Neural progenitor cell (in vitro differentiated cells): ENCODE data around the gene CC2D2A. TPM values are rescaled to one million over a fixed set of nuclear protein-coding genes. Genes with fewer than 3 reads are reported as not detected.

Source experiments
- DNase-seq: peaks from one replicate; pipeline ENCODE4 v3.0.0-alpha.2; 2016; ENCODE audit warnings: low spot score
- H2AFZ ChIP-seq: fragments of 200-600 bp; sonication (generic); replicated peaks from 2 replicates; pipeline ENCODE4 v1.6.1; 2016; ENCODE audit warnings: antibody characterized with exemption
- H3F3A ChIP-seq: fragments of 200-600 bp; sonication (generic); 2 replicates; pipeline ENCODE4 v1.6.1; 2016; ENCODE audit warnings: antibody characterized with exemption, low read depth
- H3K27ac ChIP-seq: fragments of 200-600 bp; sonication (generic); 2 replicates; pipeline ENCODE4 v1.5.1; 2016; ENCODE audit warnings: mild to moderate bottlenecking
- H3K27me3 ChIP-seq: fragments of 200-600 bp; sonication (generic); 2 replicates; pipeline ENCODE4 v1.6.1; 2016; ENCODE audit warnings: mild to moderate bottlenecking, moderate library complexity
- H3K36me3 ChIP-seq: fragments of 200-600 bp; sonication (generic); 2 replicates; pipeline ENCODE4 v1.5.1; 2016
- H3K4me1 ChIP-seq: fragments of 200-600 bp; sonication (generic); 2 replicates; pipeline ENCODE4 v1.6.1; 2016; ENCODE audit warnings: mixed run types
- H3K4me2 ChIP-seq: fragments of 200-600 bp; sonication (generic); 2 replicates; pipeline ENCODE4 v1.6.1; 2016
- H3K4me3 ChIP-seq: fragments of 200-600 bp; sonication (generic); 2 replicates; pipeline ENCODE4 v1.5.1; 2016
- H3K79me2 ChIP-seq: fragments of 200-600 bp; sonication (generic); 2 replicates; pipeline ENCODE4 v1.6.1; 2016; ENCODE audit warnings: low read depth
- H3K9ac ChIP-seq: fragments of 200-600 bp; sonication (generic); 2 replicates; pipeline ENCODE4 v1.6.1; 2016
- H3K9me3 ChIP-seq: fragments of 200-600 bp; sonication (generic); 2 replicates; pipeline ENCODE4 v1.5.1; 2016; ENCODE audit warnings: low read depth
- H4K20me1 ChIP-seq: fragments of 200-600 bp; sonication (generic); 2 replicates; pipeline ENCODE4 v1.6.1; 2016; ENCODE audit warnings: low read depth
- H3K27ac Mint-ChIP-seq: 3 replicates; pipeline ENCODE4 v1.8.0; 2021; ENCODE audit warnings: mixed read lengths
- H3K27me3 Mint-ChIP-seq: 2 replicates; pipeline ENCODE4 v1.8.0; 2022; ENCODE audit warnings: low read depth, mild to moderate bottlenecking, inconsistent platforms, moderate library complexity, mixed read lengths; ENCODE audit not compliant: insufficient read depth
- H3K36me3 Mint-ChIP-seq: 3 replicates; pipeline ENCODE4 v1.8.0; 2021; ENCODE audit warnings: mixed read lengths
- H3K4me1 Mint-ChIP-seq: 3 replicates; pipeline ENCODE4 v1.8.0; 2021; ENCODE audit warnings: mixed read lengths
- H3K4me3 Mint-ChIP-seq: 3 replicates; pipeline ENCODE4 v1.8.0; 2021; ENCODE audit warnings: mild to moderate bottlenecking, moderate library complexity, mixed read lengths
- H3K9me3 Mint-ChIP-seq: 3 replicates; pipeline ENCODE4 v1.8.0; 2020; ENCODE audit warnings: mixed read lengths
- EZH2 ChIP-seq: fragments of 200-600 bp; sonication (generic); IDR thresholded peaks from 2 replicates; pipeline ENCODE4 v1.6.1; 2017; ENCODE audit warnings: antibody characterized with exemption, mild to moderate bottlenecking, moderate library complexity
- EZH2phosphoT487 ChIP-seq: fragments of 200-600 bp; sonication (generic); IDR thresholded peaks from 2 replicates; pipeline ENCODE4 v1.6.1; 2017; ENCODE audit warnings: antibody characterized with exemption
- total RNA-seq: library from RNA; depleted of rRNA; stranded (reverse); fragments of >200 nt; gene quantifications from 2 replicates; pipeline ENCODE4 v1.2.3, GENCODE V29; 2015; ENCODE audit warnings: low replicate concordance
- TF ChIP-seq, protein P1 (sequence below): fragments of 200-600 bp; sonication (generic); IDR thresholded peaks from 2 replicates; pipeline ENCODE4 v1.5.1; 2017; ENCODE audit warnings: antibody characterized with exemption, mild to moderate bottlenecking

The CC2D2A gene
- total RNA-seq, 1 donor from 2014 or later, result 40.0 TPM

DNA sequence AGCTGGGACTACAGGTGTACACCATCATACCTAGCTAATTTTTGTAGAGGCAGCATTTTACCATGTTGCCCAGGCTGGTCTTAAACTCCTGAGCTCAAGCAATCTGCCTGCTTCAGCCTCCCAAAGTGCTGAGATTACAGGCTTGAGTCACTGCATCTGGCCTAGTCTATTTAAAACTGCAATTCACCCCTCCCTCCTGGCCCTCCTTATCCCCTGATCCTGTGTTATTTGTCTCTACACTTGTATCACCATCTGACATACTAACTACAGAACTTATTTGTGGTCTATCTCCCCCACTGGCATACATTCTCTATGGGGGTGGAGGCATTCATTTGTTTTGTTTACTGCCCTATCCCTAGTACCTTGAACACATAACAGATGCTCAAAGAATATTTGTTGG is 23.7 kb downstream of the CC2D2A start:
- TF ChIP-seq, protein P1, sequence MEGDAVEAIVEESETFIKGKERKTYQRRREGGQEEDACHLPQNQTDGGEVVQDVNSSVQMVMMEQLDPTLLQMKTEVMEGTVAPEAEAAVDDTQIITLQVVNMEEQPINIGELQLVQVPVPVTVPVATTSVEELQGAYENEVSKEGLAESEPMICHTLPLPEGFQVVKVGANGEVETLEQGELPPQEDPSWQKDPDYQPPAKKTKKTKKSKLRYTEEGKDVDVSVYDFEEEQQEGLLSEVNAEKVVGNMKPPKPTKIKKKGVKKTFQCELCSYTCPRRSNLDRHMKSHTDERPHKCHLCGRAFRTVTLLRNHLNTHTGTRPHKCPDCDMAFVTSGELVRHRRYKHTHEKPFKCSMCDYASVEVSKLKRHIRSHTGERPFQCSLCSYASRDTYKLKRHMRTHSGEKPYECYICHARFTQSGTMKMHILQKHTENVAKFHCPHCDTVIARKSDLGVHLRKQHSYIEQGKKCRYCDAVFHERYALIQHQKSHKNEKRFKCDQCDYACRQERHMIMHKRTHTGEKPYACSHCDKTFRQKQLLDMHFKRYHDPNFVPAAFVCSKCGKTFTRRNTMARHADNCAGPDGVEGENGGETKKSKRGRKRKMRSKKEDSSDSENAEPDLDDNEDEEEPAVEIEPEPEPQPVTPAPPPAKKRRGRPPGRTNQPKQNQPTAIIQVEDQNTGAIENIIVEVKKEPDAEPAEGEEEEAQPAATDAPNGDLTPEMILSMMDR, result no peak
- TF ChIP-seq EZH2phosphoT487, result no peak
- no peak for TF ChIP-seq EZH2
- Histone ChIP-seq H3K4me2 (no peak overlapping the region), H3K4me1 (no peaks in the 10 kb centered on the region), H3K27ac (no peak overlapping the region), H4K20me1 (no peaks in the 10 kb centered on the region), H3K79me2 (no peaks in the 10 kb centered on the region), H3K4me3 (no peak overlapping the region), H3K9ac (no peak overlapping the region), H3K9me3 (no peaks in the 10 kb centered on the region), H3K27me3 (no peaks in the 10 kb centered on the region), H2AFZ (no peak overlapping the region), H3F3A (no peaks in the 10 kb centered on the region), H3K36me3 (no peaks in the 10 kb centered on the region)
- peaks cover 3% of the 10 kb centered on the region for H3K27me3 Mint-ChIP-seq
- DNase-seq, result no peak
- H3K4me1 Mint-ChIP-seq, result no peaks in the 10 kb centered on the region
- H3K4me3 Mint-ChIP-seq, result no peak overlapping the region
- H3K36me3 Mint-ChIP-seq, result peaks cover 33% of the 10 kb centered on the region
- H3K27ac Mint-ChIP-seq, result no peak overlapping the region
- H3K9me3 Mint-ChIP-seq, result peaks cover 13% of the 10 kb centered on the region

DNA sequence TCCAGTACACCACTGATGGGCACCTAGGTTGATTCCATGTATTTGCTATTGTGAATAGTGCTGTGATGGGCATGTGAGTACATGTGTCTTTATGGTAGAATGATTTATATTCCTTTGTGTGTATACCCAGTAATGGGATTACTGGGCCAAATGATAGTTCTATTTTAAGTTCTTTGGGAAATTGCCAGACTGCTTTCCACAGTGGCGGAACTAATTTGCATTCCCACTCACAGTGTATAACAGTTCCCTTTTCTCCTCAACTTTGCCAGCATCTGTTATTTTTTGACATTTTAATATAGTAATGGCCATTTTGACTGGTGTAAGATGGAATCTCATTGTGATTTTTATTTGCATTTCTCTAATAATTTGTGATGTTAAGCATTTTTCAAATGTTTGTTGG is 25.9 kb downstream of the CC2D2A start:
- Histone ChIP-seq H3K27me3 (no peaks in the 10 kb centered on the region), H3K9me3 (no peaks in the 10 kb centered on the region), H3F3A (no peaks in the 10 kb centered on the region), H4K20me1 (no peaks in the 10 kb centered on the region), H2AFZ (no peak overlapping the region), H3K4me2 (no peak overlapping the region), H3K9ac (no peak overlapping the region), H3K79me2 (no peaks in the 10 kb centered on the region), H3K4me1 (no peaks in the 10 kb centered on the region), H3K27ac (no peak overlapping the region), H3K36me3 (no peaks in the 10 kb centered on the region), H3K4me3 (no peak overlapping the region)
- peaks cover 5% of the 10 kb centered on the region for H3K9me3 Mint-ChIP-seq
- TF ChIP-seq, protein P1, result no peak
- TF ChIP-seq EZH2phosphoT487 (no peak), EZH2 (no peak)
- DNase-seq, result no peak
- H3K4me3 Mint-ChIP-seq, result no peak overlapping the region
- H3K36me3 Mint-ChIP-seq, result peaks cover 17% of the 10 kb centered on the region
- no peak overlapping the region for H3K27ac Mint-ChIP-seq
- no peaks in the 10 kb centered on the region for H3K4me1 Mint-ChIP-seq
- H3K27me3 Mint-ChIP-seq, result peaks cover 3% of the 10 kb centered on the region

DNA sequence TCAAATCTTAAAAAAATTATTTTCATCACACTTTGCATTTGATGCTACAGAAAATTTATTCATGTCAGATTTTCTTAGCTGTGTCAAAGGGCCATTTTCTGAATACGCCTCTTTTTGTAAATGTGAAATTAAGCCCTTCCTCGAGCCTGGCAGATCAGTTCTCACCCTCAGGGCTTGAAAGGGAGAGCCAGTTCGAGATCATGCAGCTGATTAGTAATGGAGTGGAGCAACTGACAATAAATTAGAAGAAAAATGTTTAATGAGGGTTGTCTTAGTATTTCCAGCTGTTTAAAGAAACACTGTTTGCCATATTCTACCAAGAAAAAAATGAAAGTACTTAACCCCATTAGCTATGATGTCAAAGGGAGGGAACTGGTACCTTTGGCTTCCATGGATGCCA is 28.7 kb downstream of the CC2D2A start:
- no peaks in the 10 kb centered on the region for H4K20me1 ChIP-seq
- no peak overlapping the region for H2AFZ ChIP-seq
- H3K27me3 ChIP-seq, result no peaks in the 10 kb centered on the region
- H3K4me1 ChIP-seq, result no peaks in the 10 kb centered on the region
- no peak overlapping the region for H3K27ac Mint-ChIP-seq
- H3K27ac ChIP-seq, result no peak overlapping the region
- no peak overlapping the region for H3K4me2 ChIP-seq
- no peak overlapping the region for H3K4me3 Mint-ChIP-seq
- H3K36me3 Mint-ChIP-seq, result peaks cover 10% of the 10 kb centered on the region
- H3K4me3 ChIP-seq, result no peak overlapping the region
- no peak for TF ChIP-seq EZH2phosphoT487
- no peak for DNase-seq
- H3K9me3 ChIP-seq, result no peaks in the 10 kb centered on the region
- no peaks in the 10 kb centered on the region for H3K79me2 ChIP-seq
- H3K27me3 Mint-ChIP-seq, result peaks cover 2% of the 10 kb centered on the region
- H3F3A ChIP-seq, result no peaks in the 10 kb centered on the region
- no peak overlapping the region for H3K9ac ChIP-seq
- H3K9me3 Mint-ChIP-seq, result peaks cover 5% of the 10 kb centered on the region
- H3K4me1 Mint-ChIP-seq, result no peaks in the 10 kb centered on the region
- no peaks in the 10 kb centered on the region for H3K36me3 ChIP-seq

DNA sequence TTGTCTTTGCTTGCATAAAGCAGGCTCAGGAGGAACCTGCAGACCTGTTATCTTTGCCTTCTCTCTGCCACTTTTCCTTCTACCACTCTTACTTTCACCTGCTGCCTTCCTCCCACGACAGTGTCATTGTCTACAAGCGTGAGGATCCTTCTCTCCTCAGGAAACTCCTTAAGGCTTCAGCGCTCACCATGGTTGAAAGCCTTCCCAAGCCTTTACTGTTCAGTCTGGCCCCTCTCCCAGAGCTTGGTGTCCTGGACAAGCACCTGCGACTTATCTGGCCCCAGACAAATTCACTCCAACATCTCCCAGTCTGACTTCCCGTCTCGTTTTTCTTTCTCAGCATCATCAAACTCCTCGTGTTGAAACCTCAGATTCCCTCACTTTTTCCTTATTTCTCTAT is 31.0 kb downstream of the CC2D2A start:
- H3K9me3 Mint-ChIP-seq, result peaks cover 5% of the 10 kb centered on the region
- Histone ChIP-seq H3K36me3 (no peaks in the 10 kb centered on the region), H3K27ac (no peak overlapping the region), H3K9me3 (no peaks in the 10 kb centered on the region), H3K79me2 (no peaks in the 10 kb centered on the region), H3K4me1 (no peaks in the 10 kb centered on the region), H2AFZ (no peak overlapping the region), H3K4me3 (no peak overlapping the region), H3K9ac (no peak overlapping the region), H3F3A (no peaks in the 10 kb centered on the region), H4K20me1 (no peaks in the 10 kb centered on the region), H3K4me2 (no peak overlapping the region), H3K27me3 (no peaks in the 10 kb centered on the region)
- H3K27ac Mint-ChIP-seq, result no peak overlapping the region
- H3K27me3 Mint-ChIP-seq, result no peaks in the 10 kb centered on the region
- H3K36me3 Mint-ChIP-seq, result peaks cover 10% of the 10 kb centered on the region
- no peak for DNase-seq
- H3K4me1 Mint-ChIP-seq, result no peaks in the 10 kb centered on the region
- TF ChIP-seq, protein P1, result no peak
- no peak for TF ChIP-seq EZH2
- no peak for TF ChIP-seq EZH2phosphoT487
- no peak overlapping the region for H3K4me3 Mint-ChIP-seq
